Gastrocnemius medialis (tissue), 4 donors: Measurements from ENCODE around the gene TAS1R1.

ENCODE experiments used
- POLR2A ChIP-seq, 2 donors: fragments of 450-650 bp; IDR thresholded peaks; one replicate each; pipeline ENCODE4 v1.6.1; 2017; ENCODE audit warnings: antibody characterized with exemption in 2 of 2, mild to moderate bottlenecking in 2 of 2, moderate library complexity in 2 of 2
- TF ChIP-seq, protein P1 (sequence below), 5 experiments: fragments of 450-650 bp in 3 of 5; fragments of 200-600 bp in 2 of 5; sonication (generic) in 2 of 5; IDR thresholded peaks in 4 of 5; conservative IDR thresholded peaks in 1 of 5; 1 replicate in 4 of 5; 2 replicates in 1 of 5; pipeline ENCODE4 v1.5.1; 2016 to 2019; ENCODE audit warnings: antibody characterized with exemption in 5 of 5, mild to moderate bottlenecking in 3 of 5, moderate library complexity in 3 of 5

DNA sequence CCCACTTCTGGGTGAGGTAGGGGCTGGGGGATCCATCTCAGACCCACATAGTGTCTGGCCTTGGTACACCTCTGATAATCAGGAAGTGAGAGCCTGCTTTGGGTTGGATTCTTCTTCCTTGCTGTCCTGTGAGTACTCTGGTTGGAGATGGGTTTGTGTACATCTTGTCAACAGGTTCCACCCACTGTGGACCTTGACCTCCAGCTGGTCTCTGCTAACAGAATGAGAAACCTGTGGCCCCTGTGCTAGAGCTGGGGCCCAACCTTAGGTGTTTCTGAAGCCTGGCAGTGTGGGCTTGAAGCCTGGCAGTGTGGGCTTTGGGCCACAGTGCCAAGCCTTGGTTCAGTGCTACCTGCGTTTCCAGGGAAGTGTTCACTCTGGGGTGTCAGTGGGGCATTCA lies 27.3 kb downstream of the TAS1R1 start:
- TF ChIP-seq, protein P1, sequence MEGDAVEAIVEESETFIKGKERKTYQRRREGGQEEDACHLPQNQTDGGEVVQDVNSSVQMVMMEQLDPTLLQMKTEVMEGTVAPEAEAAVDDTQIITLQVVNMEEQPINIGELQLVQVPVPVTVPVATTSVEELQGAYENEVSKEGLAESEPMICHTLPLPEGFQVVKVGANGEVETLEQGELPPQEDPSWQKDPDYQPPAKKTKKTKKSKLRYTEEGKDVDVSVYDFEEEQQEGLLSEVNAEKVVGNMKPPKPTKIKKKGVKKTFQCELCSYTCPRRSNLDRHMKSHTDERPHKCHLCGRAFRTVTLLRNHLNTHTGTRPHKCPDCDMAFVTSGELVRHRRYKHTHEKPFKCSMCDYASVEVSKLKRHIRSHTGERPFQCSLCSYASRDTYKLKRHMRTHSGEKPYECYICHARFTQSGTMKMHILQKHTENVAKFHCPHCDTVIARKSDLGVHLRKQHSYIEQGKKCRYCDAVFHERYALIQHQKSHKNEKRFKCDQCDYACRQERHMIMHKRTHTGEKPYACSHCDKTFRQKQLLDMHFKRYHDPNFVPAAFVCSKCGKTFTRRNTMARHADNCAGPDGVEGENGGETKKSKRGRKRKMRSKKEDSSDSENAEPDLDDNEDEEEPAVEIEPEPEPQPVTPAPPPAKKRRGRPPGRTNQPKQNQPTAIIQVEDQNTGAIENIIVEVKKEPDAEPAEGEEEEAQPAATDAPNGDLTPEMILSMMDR (IDR thresholded peaks at IDR 0.05 in 4 of 5, conservative IDR thresholded peaks at IDR 0.05 in 1 of 5): no peak
- no peak for TF ChIP-seq POLR2A (IDR thresholded peaks at IDR 0.05)
